ENCODE data around the gene SMARCC1.
A peak's percentile ranks its signal among the peaks of the same experiment; 100 is the strongest.

Gene SMARCC1

DNA sequence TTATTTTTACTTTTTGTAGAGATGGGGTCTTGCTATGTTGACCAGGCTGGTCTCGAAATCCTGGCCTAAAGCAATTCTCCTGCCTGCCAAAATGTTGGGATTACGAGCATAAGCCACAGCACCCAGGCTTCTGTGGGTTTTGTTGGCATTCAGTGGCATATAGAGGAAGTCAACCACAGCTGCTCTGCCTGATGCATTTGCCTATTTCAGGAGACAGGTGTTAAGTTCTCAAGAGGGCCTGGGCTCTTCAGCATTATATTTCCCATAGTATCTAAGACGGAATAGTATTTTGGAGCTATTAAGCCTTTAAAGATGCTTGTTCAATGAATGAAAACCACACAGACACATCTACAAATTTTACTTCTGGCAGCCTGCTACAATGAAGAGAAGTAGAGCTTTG is 129.6 kb downstream of the SMARCC1 start:
- Histone ChIP-seq H3K27me3 (ENCODE audit: insufficient read depth, poor library complexity, severe bottlenecking) (no peaks in the 10 kb centered on the region), H3K27ac (replicated peaks) (no peak overlapping the region), H3K4me3 (replicated peaks; ENCODE audit: insufficient read depth, low read length) (no peak overlapping the region)
- peak in 1 of 2 experiments; percentile 6 for DNase-seq (ENCODE audit: low read depth in 1 of 2, low spot score in 1 of 2)
- TF ChIP-seq GABPA (IDR thresholded peaks at IDR 0.05; ENCODE audit: low read depth), result no peak
- TF ChIP-seq SPI1 (IDR thresholded peaks at IDR 0.05; ENCODE audit: borderline replicate concordance, low read depth), result no peak; the same call in 1 of the 2 replicates
- TF ChIP-seq, protein P1, sequence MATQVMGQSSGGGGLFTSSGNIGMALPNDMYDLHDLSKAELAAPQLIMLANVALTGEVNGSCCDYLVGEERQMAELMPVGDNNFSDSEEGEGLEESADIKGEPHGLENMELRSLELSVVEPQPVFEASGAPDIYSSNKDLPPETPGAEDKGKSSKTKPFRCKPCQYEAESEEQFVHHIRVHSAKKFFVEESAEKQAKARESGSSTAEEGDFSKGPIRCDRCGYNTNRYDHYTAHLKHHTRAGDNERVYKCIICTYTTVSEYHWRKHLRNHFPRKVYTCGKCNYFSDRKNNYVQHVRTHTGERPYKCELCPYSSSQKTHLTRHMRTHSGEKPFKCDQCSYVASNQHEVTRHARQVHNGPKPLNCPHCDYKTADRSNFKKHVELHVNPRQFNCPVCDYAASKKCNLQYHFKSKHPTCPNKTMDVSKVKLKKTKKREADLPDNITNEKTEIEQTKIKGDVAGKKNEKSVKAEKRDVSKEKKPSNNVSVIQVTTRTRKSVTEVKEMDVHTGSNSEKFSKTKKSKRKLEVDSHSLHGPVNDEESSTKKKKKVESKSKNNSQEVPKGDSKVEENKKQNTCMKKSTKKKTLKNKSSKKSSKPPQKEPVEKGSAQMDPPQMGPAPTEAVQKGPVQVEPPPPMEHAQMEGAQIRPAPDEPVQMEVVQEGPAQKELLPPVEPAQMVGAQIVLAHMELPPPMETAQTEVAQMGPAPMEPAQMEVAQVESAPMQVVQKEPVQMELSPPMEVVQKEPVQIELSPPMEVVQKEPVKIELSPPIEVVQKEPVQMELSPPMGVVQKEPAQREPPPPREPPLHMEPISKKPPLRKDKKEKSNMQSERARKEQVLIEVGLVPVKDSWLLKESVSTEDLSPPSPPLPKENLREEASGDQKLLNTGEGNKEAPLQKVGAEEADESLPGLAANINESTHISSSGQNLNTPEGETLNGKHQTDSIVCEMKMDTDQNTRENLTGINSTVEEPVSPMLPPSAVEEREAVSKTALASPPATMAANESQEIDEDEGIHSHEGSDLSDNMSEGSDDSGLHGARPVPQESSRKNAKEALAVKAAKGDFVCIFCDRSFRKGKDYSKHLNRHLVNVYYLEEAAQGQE (IDR thresholded peaks at IDR 0.05; ENCODE audit: insufficient replicate concordance, low read depth), result no peak
- TF ChIP-seq CTCF (IDR thresholded peaks at IDR 0.05; ENCODE audit: insufficient read depth, low read length), result no peak
- no peak for TF ChIP-seq POLR2AphosphoS5 (IDR thresholded peaks at IDR 0.05; ENCODE audit: low read depth)

DNA sequence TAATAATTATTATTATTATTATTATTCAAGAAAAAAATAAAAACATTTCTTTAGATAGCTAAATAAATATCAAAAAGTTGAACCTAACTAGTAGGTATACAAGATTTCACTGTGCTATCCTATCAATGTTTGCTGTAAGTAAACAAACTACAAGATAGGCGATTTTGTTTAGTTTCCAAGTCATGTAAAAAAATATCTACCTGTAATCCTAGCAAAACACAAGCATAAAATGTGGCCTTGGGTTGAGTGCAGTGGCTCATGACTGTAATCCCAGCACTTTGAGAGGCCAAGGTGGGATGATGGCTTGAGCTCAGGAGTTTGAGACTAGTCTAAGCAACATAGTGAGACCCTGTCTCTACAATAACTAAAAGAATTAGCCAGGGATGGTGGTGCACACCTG is 131.4 kb downstream of the SMARCC1 start:
- Histone ChIP-seq H3K27me3 (ENCODE audit: insufficient read depth, poor library complexity, severe bottlenecking) (no peaks in the 10 kb centered on the region), H3K27ac (replicated peaks) (no peak overlapping the region), H3K4me3 (replicated peaks; ENCODE audit: insufficient read depth, low read length) (no peak overlapping the region)
- no peak for DNase-seq (ENCODE audit: low read depth in 1 of 2, low spot score in 1 of 2)
- TF ChIP-seq CTCF (IDR thresholded peaks at IDR 0.05; ENCODE audit: insufficient read depth, low read length) (no peak), GABPA (IDR thresholded peaks at IDR 0.05; ENCODE audit: low read depth) (no peak), SPI1 (IDR thresholded peaks at IDR 0.05; ENCODE audit: borderline replicate concordance, low read depth) (no peak), POLR2AphosphoS5 (IDR thresholded peaks at IDR 0.05; ENCODE audit: low read depth) (no peak)
- TF ChIP-seq, protein P1 (IDR thresholded peaks at IDR 0.05; ENCODE audit: insufficient replicate concordance, low read depth), result no peak

DNA sequence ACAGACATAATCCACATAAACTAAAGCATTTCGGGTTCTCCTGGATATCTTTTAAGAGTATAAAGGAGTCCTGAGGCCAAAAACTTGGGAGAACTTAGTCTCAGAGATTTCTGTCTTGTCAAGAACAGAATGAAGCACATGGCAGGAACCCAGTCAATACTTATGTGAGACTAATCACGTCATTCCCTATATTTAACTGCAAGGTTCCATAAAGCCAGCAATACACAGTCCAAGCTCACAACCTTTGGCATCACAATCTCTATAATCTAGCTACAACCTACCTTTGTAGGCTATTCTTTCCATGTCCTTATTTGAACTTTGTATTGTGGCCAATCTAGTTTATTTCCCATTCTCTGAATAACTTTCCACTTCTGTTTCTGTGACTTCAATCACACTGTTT is 134.1 kb downstream of the SMARCC1 start:
- H3K27ac ChIP-seq (replicated peaks), result no peak overlapping the region
- TF ChIP-seq GABPA (IDR thresholded peaks at IDR 0.05; ENCODE audit: low read depth), result no peak
- TF ChIP-seq POLR2AphosphoS5 (IDR thresholded peaks at IDR 0.05; ENCODE audit: low read depth), result no peak
- TF ChIP-seq CTCF (IDR thresholded peaks at IDR 0.05; ENCODE audit: insufficient read depth, low read length), result no peak
- TF ChIP-seq SPI1 (IDR thresholded peaks at IDR 0.05; ENCODE audit: borderline replicate concordance, low read depth), result no peak
- TF ChIP-seq, protein P1 (IDR thresholded peaks at IDR 0.05; ENCODE audit: insufficient replicate concordance, low read depth), result no peak
- no peak overlapping the region for H3K4me3 ChIP-seq (replicated peaks; ENCODE audit: insufficient read depth, low read length)
- no peak for DNase-seq (ENCODE audit: low read depth in 1 of 2, low spot score in 1 of 2)
- H3K27me3 ChIP-seq (ENCODE audit: insufficient read depth, poor library complexity, severe bottlenecking), result no peaks in the 10 kb centered on the region

Data from HL-60 (cell line).